GM10266 (cell line): ENCODE measurements around the gene NXPH4.

Experiments used
- DNase-seq: peaks from one replicate; pipeline ENCODE4 v3.0.0; 2012; ENCODE audit errors: extremely low spot score
- CTCF ChIP-seq: IDR thresholded peaks from 2 replicates; pipeline ENCODE4 v1.5.1; 2012; ENCODE audit warnings: mild to moderate bottlenecking, low read depth; ENCODE audit not compliant: control insufficient read depth, insufficient read depth; ENCODE audit errors: missing control alignments

Gene NXPH4

GRCh38 chr12:57216014-57216911 is at the start of gene NXPH4:
NXPH4 (plus strand) TSS chr12:57216794; CDS start chr12:57216970, 176 bp downstream.
- TF ChIP-seq CTCF = peak; percentile 14
- DNase-seq = peak; percentile 79

- no peak for DNase-seq
- TF ChIP-seq CTCF = no peak
These were observed 49.6 kb upstream of the NXPH4 start for GRCh38 chr12:57166971-57167371.

- no peak for TF ChIP-seq CTCF
- no peak for DNase-seq
These were observed 48.5 kb upstream of the NXPH4 start for GRCh38 chr12:57168058-57168457.

- no peak for TF ChIP-seq CTCF
- no peak for DNase-seq
These were observed 47.4 kb upstream of the NXPH4 start for GRCh38 chr12:57169046-57169795.

GRCh38 chr12:57169969-57170368 is 46.6 kb upstream of the NXPH4 start:
- DNase-seq = no peak
- no peak for TF ChIP-seq CTCF

- DNase-seq = no peak
- TF ChIP-seq CTCF = no peak
These were observed 46.2 kb upstream of the NXPH4 start for GRCh38 chr12:57170408-57170807.

- DNase-seq = no peak
These were observed 45.7 kb upstream of the NXPH4 start for GRCh38 chr12:57170927-57171326.

More at GRCh38 chr12:57170927-57171326, 45.7 kb upstream of the NXPH4 start:
- no peak for TF ChIP-seq CTCF
